ENCODE measurements around the gene DTYMK.
A peak's percentile ranks its signal among the peaks of the same experiment; 100 is the strongest.

The DTYMK gene

GRCh38 chr2:241729868-241730267 is 43.3 kb upstream of the DTYMK start:
- no peak overlapping the region for H4K91ac ChIP-seq (ENCODE audit: low read length)
- H3K4me3 ChIP-seq (ENCODE audit: insufficient read depth in 1 of 2, low read depth in 1 of 2, low read length in 2 of 2): no peak overlapping the region
- H3K4me1 ChIP-seq (ENCODE audit: control insufficient read depth, insufficient read depth, low read depth, low read length): peaks cover 17% of the 10 kb centered on the region
- H2BK5ac ChIP-seq (ENCODE audit: low read depth, low read length, poor library complexity, severe bottlenecking): no peak overlapping the region
- no peak overlapping the region for H4K8ac ChIP-seq (ENCODE audit: low read length)
- no peak overlapping the region for H2AFZ ChIP-seq (ENCODE audit: low read depth, low read length)
- H3K9me3 ChIP-seq (ENCODE audit: control insufficient read depth, low read length): no peaks in the 10 kb centered on the region
- H3K18ac ChIP-seq (ENCODE audit: low read depth in 1 of 2, low read length in 2 of 2): no peak overlapping the region
- H2BK120ac ChIP-seq (ENCODE audit: low read depth, low read length): no peak overlapping the region
- H3K27me3 ChIP-seq (ENCODE audit: control insufficient read depth in 1 of 2, insufficient read depth in 1 of 2, low read length in 2 of 2): no peaks in the 10 kb centered on the region
- H3K4me2 ChIP-seq (ENCODE audit: low read length, poor library complexity, severe bottlenecking): no peak overlapping the region
- peaks cover 11 to 28% of the 10 kb centered on the region in 2 experiments for H3K36me3 ChIP-seq (ENCODE audit: control insufficient read depth in 1 of 2, insufficient read depth in 2 of 2, low read depth in 1 of 2, low read length in 2 of 2)
- peaks cover 4% of the 10 kb centered on the region for H3K79me1 ChIP-seq (replicated peaks; ENCODE audit: low read length, poor library complexity, severe bottlenecking)
- WGBS: 97% methylated on average over 6 of the region's 6 CpGs
- no peak for DNase-seq
- no peak overlapping the region for H3K14ac ChIP-seq (ENCODE audit: low read length in 2 of 2)
- no peak overlapping the region for H2AK5ac ChIP-seq (ENCODE audit: low read length, severe bottlenecking)
- H3K4ac ChIP-seq (ENCODE audit: low read depth in 1 of 2, low read length in 2 of 2): no peak overlapping the region
- H2BK12ac ChIP-seq (ENCODE audit: low read length in 2 of 2): no peak overlapping the region
- H3K9ac ChIP-seq (ENCODE audit: low read length): no peak overlapping the region
- H3K27ac ChIP-seq (ENCODE audit: low read length, poor library complexity, severe bottlenecking): no peak overlapping the region
- H3K23ac ChIP-seq (ENCODE audit: low read length in 2 of 2): no peak overlapping the region
- H2BK15ac ChIP-seq (ENCODE audit: low read depth, poor library complexity, severe bottlenecking): no peak overlapping the region

- H2AK5ac ChIP-seq (ENCODE audit: low read length, severe bottlenecking): no peak overlapping the region
- peaks cover 23 to 40% of the 10 kb centered on the region in 2 experiments for H3K36me3 ChIP-seq (ENCODE audit: control insufficient read depth in 1 of 2, insufficient read depth in 2 of 2, low read depth in 1 of 2, low read length in 2 of 2)
- peak overlapping the region; percentile 82 for H3K9ac ChIP-seq (ENCODE audit: low read length)
- WGBS: 92% methylated on average over 19 of the region's 19 CpGs
- H3K4ac ChIP-seq (ENCODE audit: low read depth in 1 of 2, low read length in 2 of 2): no peak overlapping the region
- H3K4me3 ChIP-seq (ENCODE audit: insufficient read depth in 1 of 2, low read depth in 1 of 2, low read length in 2 of 2): peak overlapping the region in 1 of 2 experiments; percentile 48
- peak overlapping the region in 1 of 2 experiments; percentile 32 for H3K23ac ChIP-seq (ENCODE audit: low read length in 2 of 2)
- H3K4me1 ChIP-seq (ENCODE audit: control insufficient read depth, insufficient read depth, low read depth, low read length): peaks cover 11% of the 10 kb centered on the region
- no peak overlapping the region for H2BK5ac ChIP-seq (ENCODE audit: low read depth, low read length, poor library complexity, severe bottlenecking)
- peak overlapping the region in 1 of 2 experiments; percentile 35 for H3K14ac ChIP-seq (ENCODE audit: low read length in 2 of 2)
- H3K18ac ChIP-seq (ENCODE audit: low read depth in 1 of 2, low read length in 2 of 2): no peak overlapping the region
- H3K9me3 ChIP-seq (ENCODE audit: control insufficient read depth, low read length): no peaks in the 10 kb centered on the region
- no peak for DNase-seq
- no peak overlapping the region for H2BK12ac ChIP-seq (ENCODE audit: low read length in 2 of 2)
- H2BK120ac ChIP-seq (ENCODE audit: low read depth, low read length): no peak overlapping the region
- peaks cover 6% of the 10 kb centered on the region for H3K79me1 ChIP-seq (replicated peaks; ENCODE audit: low read length, poor library complexity, severe bottlenecking)
- no peaks in the 10 kb centered on the region for H3K27me3 ChIP-seq (ENCODE audit: control insufficient read depth in 1 of 2, insufficient read depth in 1 of 2, low read length in 2 of 2)
- no peak overlapping the region for H3K27ac ChIP-seq (ENCODE audit: low read length, poor library complexity, severe bottlenecking)
- no peak overlapping the region for H2AFZ ChIP-seq (ENCODE audit: low read depth, low read length)
- H4K91ac ChIP-seq (ENCODE audit: low read length): no peak overlapping the region
- no peak overlapping the region for H3K4me2 ChIP-seq (ENCODE audit: low read length, poor library complexity, severe bottlenecking)
- no peak overlapping the region for H4K8ac ChIP-seq (ENCODE audit: low read length)
- H2BK15ac ChIP-seq (ENCODE audit: low read depth, poor library complexity, severe bottlenecking): no peak overlapping the region
Measured at GRCh38 chr2:241728627-241729026, 42.0 kb upstream of the DTYMK start.

GRCh38 chr2:241728000-241728399 is 41.4 kb upstream of the DTYMK start:
- no peak overlapping the region for H4K91ac ChIP-seq (ENCODE audit: low read length)

GRCh38 chr2:241726459-241726858 is 39.8 kb upstream of the DTYMK start:
- Histone ChIP-seq H3K4ac (ENCODE audit: low read depth in 1 of 2, low read length in 2 of 2) (no peak overlapping the region), H3K27me3 (ENCODE audit: control insufficient read depth in 1 of 2, insufficient read depth in 1 of 2, low read length in 2 of 2) (no peaks in the 10 kb centered on the region), H3K4me2 (ENCODE audit: low read length, poor library complexity, severe bottlenecking) (no peak overlapping the region), H2BK12ac (ENCODE audit: low read length in 2 of 2) (no peak overlapping the region), H3K4me1 (ENCODE audit: control insufficient read depth, insufficient read depth, low read depth, low read length) (peaks cover 8% of the 10 kb centered on the region), H3K9ac (ENCODE audit: low read length) (no peak overlapping the region), H3K4me3 (ENCODE audit: insufficient read depth in 1 of 2, low read depth in 1 of 2, low read length in 2 of 2) (no peak overlapping the region), H2BK120ac (ENCODE audit: low read depth, low read length) (no peak overlapping the region), H3K79me1 (replicated peaks; ENCODE audit: low read length, poor library complexity, severe bottlenecking) (peaks cover 20% of the 10 kb centered on the region), H2BK5ac (ENCODE audit: low read depth, low read length, poor library complexity, severe bottlenecking) (no peak overlapping the region), H3K27ac (ENCODE audit: low read length, poor library complexity, severe bottlenecking) (no peak overlapping the region), H2BK15ac (ENCODE audit: low read depth, poor library complexity, severe bottlenecking) (no peak overlapping the region), H2AK5ac (ENCODE audit: low read length, severe bottlenecking) (no peak overlapping the region), H3K18ac (ENCODE audit: low read depth in 1 of 2, low read length in 2 of 2) (no peak overlapping the region), H4K8ac (ENCODE audit: low read length) (no peak overlapping the region), H3K23ac (ENCODE audit: low read length in 2 of 2) (no peak overlapping the region), H2AFZ (ENCODE audit: low read depth, low read length) (no peak overlapping the region), H3K9me3 (ENCODE audit: control insufficient read depth, low read length) (peaks cover 9% of the 10 kb centered on the region), H4K91ac (ENCODE audit: low read length) (no peak overlapping the region), H3K36me3 (ENCODE audit: control insufficient read depth in 1 of 2, insufficient read depth in 2 of 2, low read depth in 1 of 2, low read length in 2 of 2) (peaks cover 44 to 61% of the 10 kb centered on the region in 2 experiments), H3K14ac (ENCODE audit: low read length in 2 of 2) (no peak overlapping the region)
- 97% methylated on average over 16 of the region's 16 CpGs for WGBS
- DNase-seq: no peak

More at GRCh38 chr2:241728000-241728399, 41.4 kb upstream of the DTYMK start:
- H3K18ac ChIP-seq (ENCODE audit: low read depth in 1 of 2, low read length in 2 of 2): no peak overlapping the region
- H2BK5ac ChIP-seq (ENCODE audit: low read depth, low read length, poor library complexity, severe bottlenecking): no peak overlapping the region
- peaks cover 29 to 46% of the 10 kb centered on the region in 2 experiments for H3K36me3 ChIP-seq (ENCODE audit: control insufficient read depth in 1 of 2, insufficient read depth in 2 of 2, low read depth in 1 of 2, low read length in 2 of 2)
- no peak overlapping the region for H3K27ac ChIP-seq (ENCODE audit: low read length, poor library complexity, severe bottlenecking)
- H2BK12ac ChIP-seq (ENCODE audit: low read length in 2 of 2): no peak overlapping the region
- H3K4me3 ChIP-seq (ENCODE audit: insufficient read depth in 1 of 2, low read depth in 1 of 2, low read length in 2 of 2): no peak overlapping the region
- no peak overlapping the region for H3K4me2 ChIP-seq (ENCODE audit: low read length, poor library complexity, severe bottlenecking)
- no peak for DNase-seq
- H2BK120ac ChIP-seq (ENCODE audit: low read depth, low read length): no peak overlapping the region
- no peak overlapping the region for H3K14ac ChIP-seq (ENCODE audit: low read length in 2 of 2)
- H3K27me3 ChIP-seq (ENCODE audit: control insufficient read depth in 1 of 2, insufficient read depth in 1 of 2, low read length in 2 of 2): no peaks in the 10 kb centered on the region
- H3K9me3 ChIP-seq (ENCODE audit: control insufficient read depth, low read length): peaks cover 5% of the 10 kb centered on the region
- no peak overlapping the region for H3K23ac ChIP-seq (ENCODE audit: low read length in 2 of 2)
- H3K9ac ChIP-seq (ENCODE audit: low read length): peak overlapping the region; percentile 82
- WGBS: 90% methylated on average over 8 of the region's 8 CpGs
- H3K4me1 ChIP-seq (ENCODE audit: control insufficient read depth, insufficient read depth, low read depth, low read length): peaks cover 8% of the 10 kb centered on the region
- no peak overlapping the region for H2AFZ ChIP-seq (ENCODE audit: low read depth, low read length)
- H2AK5ac ChIP-seq (ENCODE audit: low read length, severe bottlenecking): no peak overlapping the region
- H4K8ac ChIP-seq (ENCODE audit: low read length): no peak overlapping the region
- peaks cover 8% of the 10 kb centered on the region for H3K79me1 ChIP-seq (replicated peaks; ENCODE audit: low read length, poor library complexity, severe bottlenecking)
- no peak overlapping the region for H3K4ac ChIP-seq (ENCODE audit: low read depth in 1 of 2, low read length in 2 of 2)
- no peak overlapping the region for H2BK15ac ChIP-seq (ENCODE audit: low read depth, poor library complexity, severe bottlenecking)

Data from mesenchymal stem cell (in vitro differentiated cells and primary cell).